ENCODE measurements around the gene GRPEL2. TPM values are rescaled to one million over a fixed set of nuclear protein-coding genes. Genes with fewer than 3 reads are reported as not detected.

Gene GRPEL2
- total RNA-seq, 1 donor from 2014 or later = 22.6 TPM

DNA sequence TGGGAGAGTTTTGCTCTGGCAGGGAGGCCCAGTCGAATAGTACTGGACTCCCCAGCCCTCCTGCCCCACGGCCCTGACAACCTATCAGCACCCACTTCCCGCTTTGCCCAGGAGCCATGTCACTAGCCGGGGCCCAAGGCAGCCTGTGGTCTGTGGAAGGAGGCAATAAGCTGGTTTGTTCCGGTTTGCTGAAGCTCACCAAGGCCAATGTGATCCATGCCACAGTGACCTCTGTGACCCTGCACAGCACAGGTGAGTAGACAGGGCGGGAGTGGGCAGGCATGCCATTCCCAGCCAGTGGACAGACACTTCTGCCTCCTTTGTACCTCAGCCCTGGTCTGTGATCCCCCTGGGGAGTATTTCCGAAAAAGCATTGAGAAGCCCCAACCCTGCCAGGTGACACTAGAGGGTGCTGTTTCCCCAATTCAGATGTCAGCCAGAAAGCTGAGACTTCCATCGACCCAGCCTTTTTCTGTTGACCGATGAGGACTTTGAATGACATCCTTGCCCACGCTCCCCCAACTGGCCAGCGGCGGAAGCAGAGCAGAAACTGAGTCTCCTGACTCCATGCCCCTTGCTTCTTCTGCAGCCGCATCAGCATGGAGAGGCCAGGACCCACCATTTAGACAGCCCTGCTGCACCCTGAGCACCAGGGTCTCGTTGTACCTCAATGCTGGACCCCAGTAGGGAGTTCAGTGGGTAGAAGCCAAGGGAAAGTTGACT is 22.1 kb downstream of the GRPEL2 start:
- DNase-seq (ENCODE audit: extremely low spot score, unreplicated experiment) = no peak
- no peak overlapping the region for H3K4me3 Mint-ChIP-seq
- H3K9me3 Mint-ChIP-seq = no peaks in the 10 kb centered on the region
- TF ChIP-seq, protein P1, sequence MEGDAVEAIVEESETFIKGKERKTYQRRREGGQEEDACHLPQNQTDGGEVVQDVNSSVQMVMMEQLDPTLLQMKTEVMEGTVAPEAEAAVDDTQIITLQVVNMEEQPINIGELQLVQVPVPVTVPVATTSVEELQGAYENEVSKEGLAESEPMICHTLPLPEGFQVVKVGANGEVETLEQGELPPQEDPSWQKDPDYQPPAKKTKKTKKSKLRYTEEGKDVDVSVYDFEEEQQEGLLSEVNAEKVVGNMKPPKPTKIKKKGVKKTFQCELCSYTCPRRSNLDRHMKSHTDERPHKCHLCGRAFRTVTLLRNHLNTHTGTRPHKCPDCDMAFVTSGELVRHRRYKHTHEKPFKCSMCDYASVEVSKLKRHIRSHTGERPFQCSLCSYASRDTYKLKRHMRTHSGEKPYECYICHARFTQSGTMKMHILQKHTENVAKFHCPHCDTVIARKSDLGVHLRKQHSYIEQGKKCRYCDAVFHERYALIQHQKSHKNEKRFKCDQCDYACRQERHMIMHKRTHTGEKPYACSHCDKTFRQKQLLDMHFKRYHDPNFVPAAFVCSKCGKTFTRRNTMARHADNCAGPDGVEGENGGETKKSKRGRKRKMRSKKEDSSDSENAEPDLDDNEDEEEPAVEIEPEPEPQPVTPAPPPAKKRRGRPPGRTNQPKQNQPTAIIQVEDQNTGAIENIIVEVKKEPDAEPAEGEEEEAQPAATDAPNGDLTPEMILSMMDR (conservative IDR thresholded peaks at IDR 0.05) = peak; percentile 89
- peak overlapping the region; percentile 9 for H3K27ac Mint-ChIP-seq
- H3K36me3 Mint-ChIP-seq = no peaks in the 10 kb centered on the region
- H3K4me1 Mint-ChIP-seq (ENCODE audit: unreplicated experiment) = peaks cover 14% of the 10 kb centered on the region
- H3K27me3 Mint-ChIP-seq = peaks cover 3% of the 10 kb centered on the region

DNA sequence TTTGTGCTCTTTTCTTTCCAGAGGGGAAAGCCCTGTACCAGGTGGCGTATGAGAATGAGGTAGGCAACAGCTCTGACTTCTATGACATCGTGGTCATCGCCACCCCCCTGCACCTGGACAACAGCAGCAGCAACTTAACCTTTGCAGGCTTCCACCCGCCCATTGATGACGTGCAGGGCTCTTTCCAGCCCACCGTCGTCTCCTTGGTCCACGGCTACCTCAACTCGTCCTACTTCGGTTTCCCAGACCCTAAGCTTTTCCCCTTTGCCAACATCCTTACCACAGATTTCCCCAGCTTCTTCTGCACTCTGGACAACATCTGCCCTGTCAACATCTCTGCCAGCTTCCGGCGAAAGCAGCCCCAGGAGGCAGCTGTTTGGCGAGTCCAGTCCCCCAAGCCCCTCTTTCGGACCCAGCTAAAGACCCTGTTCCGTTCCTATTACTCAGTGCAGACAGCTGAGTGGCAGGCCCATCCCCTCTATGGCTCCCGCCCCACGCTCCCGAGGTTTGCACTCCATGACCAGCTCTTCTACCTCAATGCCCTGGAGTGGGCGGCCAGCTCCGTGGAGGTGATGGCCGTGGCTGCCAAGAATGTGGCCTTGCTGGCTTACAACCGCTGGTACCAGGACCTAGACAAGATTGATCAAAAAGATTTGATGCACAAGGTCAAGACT is 22.8 kb downstream of the GRPEL2 start:
- H3K36me3 Mint-ChIP-seq = no peaks in the 10 kb centered on the region
- peaks cover 3% of the 10 kb centered on the region for H3K27me3 Mint-ChIP-seq
- peaks cover 14% of the 10 kb centered on the region for H3K4me1 Mint-ChIP-seq (ENCODE audit: unreplicated experiment)
- H3K9me3 Mint-ChIP-seq = no peaks in the 10 kb centered on the region
- no peak overlapping the region for H3K4me3 Mint-ChIP-seq
- no peak overlapping the region for H3K27ac Mint-ChIP-seq
- TF ChIP-seq, protein P1 (conservative IDR thresholded peaks at IDR 0.05) = no peak
- DNase-seq (ENCODE audit: extremely low spot score, unreplicated experiment) = no peak

DNA sequence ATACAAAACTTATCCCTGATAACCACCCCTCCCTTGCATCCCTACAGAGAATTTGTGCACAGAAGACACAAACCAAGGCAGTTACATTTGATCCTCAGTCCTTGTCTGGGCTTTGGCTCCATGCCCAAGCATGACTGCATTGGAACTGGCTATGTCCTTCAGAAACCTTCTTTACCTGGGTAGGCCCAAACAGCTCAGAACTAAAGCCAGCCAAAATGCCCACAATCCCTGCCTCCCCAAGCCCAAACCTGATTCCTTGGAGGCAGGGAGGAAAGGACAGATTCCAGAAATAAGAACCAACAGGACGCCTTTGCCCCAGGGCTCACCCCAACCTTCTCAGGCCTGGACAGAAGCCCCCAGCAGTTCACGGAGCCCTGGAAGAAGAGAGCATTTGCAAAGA is 25.6 kb downstream of the GRPEL2 start:
- DNase-seq (ENCODE audit: extremely low spot score, unreplicated experiment) = no peak
- Mint-ChIP-seq H3K36me3 (no peaks in the 10 kb centered on the region), H3K4me3 (no peak overlapping the region), H3K27ac (no peak overlapping the region), H3K27me3 (peaks cover 3% of the 10 kb centered on the region), H3K4me1 (ENCODE audit: unreplicated experiment) (peaks cover 14% of the 10 kb centered on the region), H3K9me3 (no peaks in the 10 kb centered on the region)
- TF ChIP-seq, protein P1 (conservative IDR thresholded peaks at IDR 0.05) = no peak

DNA sequence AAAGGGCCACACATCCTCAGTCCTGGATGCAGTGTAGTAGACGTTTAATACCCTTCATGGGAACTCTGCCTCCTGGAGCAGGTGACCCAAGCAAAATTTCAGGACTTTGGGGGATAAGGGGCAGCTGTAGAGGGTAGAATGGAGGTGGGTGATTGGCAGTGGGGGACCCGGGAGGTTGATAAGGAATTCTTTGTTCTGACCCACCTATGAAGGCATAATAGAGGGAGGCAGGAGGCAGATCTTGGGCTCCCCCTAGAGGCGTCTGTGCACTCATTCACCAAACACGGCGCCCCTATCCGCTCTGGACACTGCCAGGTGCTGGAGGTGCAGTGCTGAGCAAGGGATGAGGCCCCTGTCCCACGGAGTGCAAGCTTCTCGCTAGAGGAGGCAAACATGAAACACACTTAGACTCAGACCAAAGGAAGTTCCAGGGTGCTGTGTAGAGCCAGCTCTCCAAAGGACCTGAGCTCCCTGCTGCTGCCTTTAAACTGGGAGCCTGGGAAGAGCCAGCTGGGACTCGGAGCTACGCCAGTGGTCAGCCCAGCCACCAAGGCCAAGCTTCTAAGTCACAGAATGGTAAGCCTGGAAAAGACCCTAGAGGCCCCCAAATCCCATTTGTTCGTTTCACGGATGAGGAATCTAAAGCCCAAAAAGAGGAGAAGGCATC is 26.1 kb downstream of the GRPEL2 start:
- no peaks in the 10 kb centered on the region for H3K9me3 Mint-ChIP-seq
- peaks cover 3% of the 10 kb centered on the region for H3K27me3 Mint-ChIP-seq
- H3K4me1 Mint-ChIP-seq (ENCODE audit: unreplicated experiment) = peaks cover 14% of the 10 kb centered on the region
- H3K27ac Mint-ChIP-seq = no peak overlapping the region
- TF ChIP-seq, protein P1 (conservative IDR thresholded peaks at IDR 0.05) = peak; percentile 79
- no peaks in the 10 kb centered on the region for H3K36me3 Mint-ChIP-seq
- H3K4me3 Mint-ChIP-seq = no peak overlapping the region
- DNase-seq (ENCODE audit: extremely low spot score, unreplicated experiment) = no peak

DNA sequence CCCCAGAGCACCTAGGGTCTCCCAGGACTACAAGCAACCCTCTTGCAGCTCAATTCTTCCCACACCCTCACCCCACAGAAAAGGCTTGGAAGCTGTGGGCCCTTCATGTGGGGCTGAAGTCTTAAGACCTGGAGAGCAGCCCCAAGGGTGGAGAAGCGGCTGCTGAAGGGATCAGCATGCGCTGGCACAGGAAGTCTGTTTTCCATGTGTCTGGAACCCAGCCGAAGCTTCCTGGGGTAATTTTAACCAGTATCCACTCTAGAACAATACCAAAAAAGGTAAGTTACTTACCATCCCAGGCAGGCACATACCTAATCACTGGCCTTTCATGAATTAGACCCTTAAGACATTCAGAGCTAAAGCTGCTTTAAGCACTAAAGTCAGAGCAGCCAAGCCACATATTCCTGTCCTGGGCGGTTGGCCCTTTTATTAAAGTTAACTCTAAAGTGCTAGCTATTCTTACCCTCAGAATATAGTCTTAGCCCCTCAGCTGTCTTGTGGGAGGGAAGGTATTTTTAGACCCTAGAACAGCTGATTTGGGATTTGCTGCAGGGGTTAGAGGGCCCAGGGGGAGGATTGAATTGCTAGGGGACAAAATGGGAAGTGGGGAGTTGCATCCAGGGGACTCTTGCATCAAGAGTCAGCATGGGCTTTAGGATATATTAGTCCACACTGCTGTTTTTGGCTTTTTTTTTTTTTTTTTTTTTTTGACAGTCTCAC is 26.9 kb downstream of the GRPEL2 start:
- Mint-ChIP-seq H3K9me3 (no peaks in the 10 kb centered on the region), H3K4me1 (ENCODE audit: unreplicated experiment) (peaks cover 10% of the 10 kb centered on the region), H3K27ac (no peak overlapping the region), H3K4me3 (no peak overlapping the region), H3K27me3 (peaks cover 3% of the 10 kb centered on the region), H3K36me3 (no peaks in the 10 kb centered on the region)
- TF ChIP-seq, protein P1 (conservative IDR thresholded peaks at IDR 0.05) = no peak
- DNase-seq (ENCODE audit: extremely low spot score, unreplicated experiment) = no peak
